ENCODE measurements around the gene YTHDC2. TPM values are rescaled to one million over a fixed set of nuclear protein-coding genes. Genes with fewer than 3 reads are reported as not detected.
A peak's percentile ranks its signal among the peaks of the same experiment; 100 is the strongest.

YTHDC2 gene
- total and polyA plus RNA-seq, 12 donors, result 4.9 to 20.9 (median 13.0) TPM

DNA sequence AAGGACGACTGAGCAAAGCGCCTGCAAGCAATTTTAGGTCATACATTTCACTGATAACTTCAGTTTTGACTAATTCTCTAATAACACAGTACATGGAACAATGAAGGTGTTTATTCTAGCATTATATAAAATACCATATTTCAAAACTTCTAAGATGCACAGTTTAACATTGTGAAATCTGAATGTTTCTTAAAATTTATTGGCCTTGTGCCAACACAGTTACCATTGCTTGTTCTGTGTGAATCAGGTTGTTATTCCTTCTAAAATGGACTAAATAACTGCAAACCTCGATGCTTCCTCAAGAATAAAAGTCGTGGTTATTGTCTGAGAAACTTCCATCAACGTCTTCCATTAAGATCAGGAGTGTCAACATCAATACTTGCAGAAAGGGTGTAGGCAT, 33.3 kb upstream of the YTHDC2 start:
- Histone ChIP-seq H3K36me3 (no peaks in the 10 kb centered on the region), H3K4me1 (no peaks in the 10 kb centered on the region), H3K4me3 (no peak overlapping the region), H3K27ac (no peak overlapping the region), H3K9me3 (no peaks in the 10 kb centered on the region), H3K27me3 (peaks cover 0 to 81% (median 0%) of the 10 kb centered on the region in 7 donors)
- intact Hi-C loops (cut with DNase I), result no loop called here
- 78 to 82% methylated on average over 5 of the region's 5 CpGs for WGBS, 2 donors
- TF ChIP-seq, protein P1, sequence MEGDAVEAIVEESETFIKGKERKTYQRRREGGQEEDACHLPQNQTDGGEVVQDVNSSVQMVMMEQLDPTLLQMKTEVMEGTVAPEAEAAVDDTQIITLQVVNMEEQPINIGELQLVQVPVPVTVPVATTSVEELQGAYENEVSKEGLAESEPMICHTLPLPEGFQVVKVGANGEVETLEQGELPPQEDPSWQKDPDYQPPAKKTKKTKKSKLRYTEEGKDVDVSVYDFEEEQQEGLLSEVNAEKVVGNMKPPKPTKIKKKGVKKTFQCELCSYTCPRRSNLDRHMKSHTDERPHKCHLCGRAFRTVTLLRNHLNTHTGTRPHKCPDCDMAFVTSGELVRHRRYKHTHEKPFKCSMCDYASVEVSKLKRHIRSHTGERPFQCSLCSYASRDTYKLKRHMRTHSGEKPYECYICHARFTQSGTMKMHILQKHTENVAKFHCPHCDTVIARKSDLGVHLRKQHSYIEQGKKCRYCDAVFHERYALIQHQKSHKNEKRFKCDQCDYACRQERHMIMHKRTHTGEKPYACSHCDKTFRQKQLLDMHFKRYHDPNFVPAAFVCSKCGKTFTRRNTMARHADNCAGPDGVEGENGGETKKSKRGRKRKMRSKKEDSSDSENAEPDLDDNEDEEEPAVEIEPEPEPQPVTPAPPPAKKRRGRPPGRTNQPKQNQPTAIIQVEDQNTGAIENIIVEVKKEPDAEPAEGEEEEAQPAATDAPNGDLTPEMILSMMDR (IDR thresholded peaks at IDR 0.05), result no peak
- no peak for ATAC-seq
- no peak for DNase-seq

DNA sequence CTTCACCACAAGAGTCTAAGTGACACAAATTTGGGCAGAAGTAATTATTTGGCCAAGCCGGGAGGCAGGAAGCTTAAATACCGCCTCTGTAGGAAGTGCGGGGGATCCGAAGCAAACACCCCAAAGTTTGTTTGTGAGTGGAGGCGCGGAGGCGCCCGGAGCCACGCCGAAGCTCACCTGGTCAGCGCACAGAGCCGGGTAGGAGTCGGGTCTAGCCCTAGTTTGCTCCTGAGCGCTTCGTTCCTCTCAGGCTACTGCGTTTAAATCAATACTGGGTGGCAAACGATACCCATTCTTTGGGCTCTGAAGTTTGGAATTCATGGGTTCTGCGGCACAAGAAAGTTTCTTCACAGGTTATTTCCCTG, 26.1 kb upstream of the YTHDC2 start:
- Histone ChIP-seq H3K9me3 (peaks cover 0 to 18% (median 5%) of the 10 kb centered on the region in 11 donors), H3K4me1 (peaks cover 0 to 27% (median 13%) of the 10 kb centered on the region in 9 donors), H3K27me3 (peaks cover 0 to 97% (median 25%) of the 10 kb centered on the region in 7 donors), H3K4me3 (peak overlapping the region; percentile 40 to 75 (median 64)), H3K27ac (peak overlapping the region in 1 of 10 donors; percentile 46), H3K36me3 (no peaks in the 10 kb centered on the region)
- 4 to 5% methylated on average over 18 of the region's 18 CpGs for WGBS, 2 donors
- intact Hi-C loops (cut with DNase I), result no loop called here
- no peak for DNase-seq
- TF ChIP-seq, protein P1 (IDR thresholded peaks at IDR 0.05), result no peak
- peak in 5 of 8 donors; percentile 11 to 29 (median 24) for ATAC-seq

DNA sequence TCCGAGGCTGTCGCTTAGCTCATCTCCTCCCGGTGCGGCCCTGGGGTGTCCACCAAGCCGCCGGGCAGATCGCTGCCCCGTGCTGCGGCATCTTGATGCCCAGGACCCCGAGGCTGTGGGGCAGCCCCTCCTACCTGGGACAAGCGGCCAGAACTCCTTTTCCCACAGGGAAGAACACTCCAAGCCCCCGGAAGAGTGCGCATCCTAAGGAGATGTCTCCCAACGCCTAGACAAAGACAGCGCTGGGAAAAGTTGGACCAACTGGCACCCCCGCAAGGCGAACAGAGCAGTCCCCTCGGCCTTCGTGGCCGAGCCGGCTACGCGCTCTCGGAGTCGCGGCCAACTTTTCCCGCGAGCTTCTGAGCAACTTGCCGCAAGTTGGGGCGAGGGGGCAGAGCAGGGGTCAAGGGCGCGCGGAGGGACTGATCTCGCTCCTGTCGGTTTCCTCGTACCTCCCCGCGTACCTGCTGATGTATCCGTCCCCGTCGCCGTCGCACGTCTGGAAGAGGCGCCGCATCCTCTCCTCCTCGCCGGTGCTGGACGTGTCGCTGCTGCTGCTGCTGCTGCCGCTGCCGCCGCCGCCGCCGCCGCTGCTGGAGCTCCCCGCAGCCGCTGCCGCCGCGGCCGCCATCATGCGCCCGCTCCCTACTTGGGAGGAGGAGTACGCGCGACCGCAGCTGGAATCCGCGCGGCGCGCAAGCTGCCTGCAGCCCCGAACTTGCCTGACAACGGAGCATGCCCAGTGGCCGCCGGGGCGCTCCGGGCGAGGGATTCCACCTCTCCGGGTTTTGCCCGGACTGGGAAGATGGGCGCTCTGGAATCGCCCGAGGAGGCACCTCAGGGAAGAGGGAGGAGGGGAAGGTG, 25.5 kb upstream of the YTHDC2 start, which contains the start of gene MCC:
TSS of gene MCC (minus strand) at position 673 of the 864 bp plus-strand sequence.
- Histone ChIP-seq H3K4me1 (peaks cover 0 to 27% (median 13%) of the 10 kb centered on the region in 9 donors), H3K36me3 (no peaks in the 10 kb centered on the region), H3K27ac (peak within 1 kb of the TSS in 6 of 10 donors; percentile 1 to 49 (median 36)), H3K9me3 (peaks cover 0 to 18% (median 5%) of the 10 kb centered on the region in 11 donors), H3K27me3 (peaks cover 0 to 98% (median 25%) of the 10 kb centered on the region in 7 donors), H3K4me3 (peak within 1 kb of the TSS; percentile 40 to 75 (median 64))
- intact Hi-C loops (cut with DNase I), result no loop called here
- ATAC-seq (peak; percentile 89 to 95 (median 92)), DNase-seq (peak; percentile 74 to 82)
- 0 to 1% methylated on average over 85 to 86 of the region's 86 CpGs for WGBS, 2 donors
- TF ChIP-seq, protein P1 (IDR thresholded peaks at IDR 0.05), result no peak

DNA sequence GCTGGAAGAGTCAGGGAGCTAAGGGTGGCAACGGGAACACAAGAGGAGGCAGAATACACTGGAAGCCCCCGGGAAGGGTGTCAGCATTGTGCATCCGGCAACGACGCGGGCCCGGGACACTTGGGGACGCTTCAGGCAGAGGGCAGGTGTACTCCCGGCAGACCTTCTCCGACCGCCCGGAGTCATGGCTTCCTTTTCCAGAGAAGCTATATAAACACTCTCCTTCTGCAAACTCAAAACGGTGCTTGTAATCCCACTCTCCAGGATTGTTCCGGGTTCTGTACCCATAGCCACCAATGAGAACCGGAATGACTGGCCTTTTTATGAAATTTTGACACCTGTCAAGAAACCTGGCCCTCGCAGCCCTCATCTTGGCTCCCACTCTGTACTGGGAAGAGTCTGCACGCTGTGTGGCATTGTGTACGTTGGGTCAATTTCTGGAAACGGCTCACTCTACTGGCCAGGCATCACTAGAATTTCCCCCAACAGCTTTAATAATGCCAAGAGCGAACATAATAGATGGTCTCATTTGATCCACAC, 24.8 kb upstream of the YTHDC2 start:
- Histone ChIP-seq H3K4me1 (peaks cover 0 to 27% (median 13%) of the 10 kb centered on the region in 9 donors), H3K36me3 (no peaks in the 10 kb centered on the region), H3K27me3 (peaks cover 0 to 98% (median 25%) of the 10 kb centered on the region in 7 donors), H3K27ac (peak overlapping the region in 6 of 10 donors; percentile 1 to 49 (median 36)), H3K4me3 (peak overlapping the region; percentile 40 to 75 (median 64)), H3K9me3 (peaks cover 0 to 18% (median 5%) of the 10 kb centered on the region in 11 donors)
- intact Hi-C loops (cut with DNase I), result no loop called here
- TF ChIP-seq, protein P1 (IDR thresholded peaks at IDR 0.05), result no peak
- ATAC-seq (peak in 6 of 8 donors; percentile 11 to 73 (median 42)), DNase-seq (no peak)
- 10 to 15% methylated on average over 20 of the region's 20 CpGs for WGBS, 2 donors

Data from heart right ventricle (tissue), 16 donors.